Hematopoietic multipotent progenitor cell treated with erythropoietin and hydrocortisone succinate and interleukin-3 and kit ligand, for 4 days (in vitro differentiated cells): Measurements from ENCODE around the gene FRMD4A.

Experiments
- DNase-seq: peaks from one replicate; pipeline ENCODE4 v3.0.0-alpha.2; 2015

FRMD4A gene

GRCh38 chr10:14336736-14337135 lies 6.0 kb upstream of the FRMD4A start:
- no peak for DNase-seq

DNA sequence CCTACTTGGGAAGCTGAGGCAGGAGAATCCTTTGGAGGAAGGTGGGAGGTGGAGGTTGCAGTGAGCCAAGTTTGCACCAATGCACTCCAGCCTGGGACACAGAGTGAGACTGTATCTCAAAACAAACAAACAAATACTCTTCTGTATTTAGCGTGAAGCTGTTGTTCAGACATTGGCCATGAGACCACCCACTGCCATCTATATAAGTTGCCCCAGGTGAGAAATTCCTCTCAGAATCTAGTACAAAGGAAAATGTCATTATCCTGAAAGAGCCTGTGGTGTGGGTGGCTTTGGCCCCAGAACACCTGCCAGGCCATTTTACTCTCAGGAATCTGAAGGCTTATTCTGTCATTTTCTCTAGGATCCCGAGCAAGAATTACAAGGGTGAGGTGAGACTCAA lies 4.0 kb upstream of the FRMD4A start:
- no peak for DNase-seq

DNA sequence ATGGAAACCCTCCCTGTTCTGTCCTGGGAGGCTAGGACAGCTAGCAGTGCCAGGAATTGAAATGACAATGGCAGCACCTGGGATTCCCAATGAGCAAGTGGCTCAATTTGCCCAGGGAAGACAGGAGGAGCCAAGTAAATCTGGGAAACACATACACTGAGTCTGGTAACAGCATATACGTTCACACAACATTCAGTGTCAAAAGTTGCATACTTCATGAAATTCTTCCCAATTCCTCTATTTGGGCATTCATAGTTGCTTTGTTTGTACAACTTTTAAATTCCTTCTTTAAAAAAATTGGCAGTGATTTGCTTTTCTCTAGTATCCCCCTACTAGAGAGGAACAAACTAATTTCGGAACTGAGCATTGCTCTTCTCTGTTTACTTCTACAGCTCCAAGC lies 2.9 kb upstream of the FRMD4A start:
- DNase-seq = no peak

- DNase-seq = no peak
Measured at GRCh38 chr10:14332903-14333302, 2.2 kb upstream of the FRMD4A start.

DNA sequence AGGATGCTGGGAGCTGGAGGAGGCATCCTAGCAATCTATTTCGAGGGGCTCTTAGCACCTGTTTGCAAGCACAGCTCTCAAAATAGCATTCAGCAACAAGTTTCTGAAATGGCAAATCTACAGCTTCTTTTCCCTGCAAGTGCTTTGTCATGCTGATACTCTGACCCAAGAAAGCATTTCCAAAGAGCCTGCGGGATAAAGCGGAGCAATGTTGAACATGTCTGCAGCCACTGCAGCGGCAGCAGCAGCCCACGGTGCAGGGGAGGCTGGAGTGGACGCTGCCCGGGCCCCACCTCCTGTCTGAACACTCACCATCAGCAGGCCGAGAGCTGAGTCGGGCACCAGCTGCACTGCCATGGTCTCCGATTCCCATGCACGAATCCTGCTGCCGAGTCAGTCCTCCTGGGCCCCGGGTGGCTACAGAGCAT lies 964 bp downstream of the FRMD4A start:
- DNase-seq = no peak

- no peak for DNase-seq
Measured at GRCh38 chr10:14328881-14329672, 1.6 kb downstream of the FRMD4A start.

DNA sequence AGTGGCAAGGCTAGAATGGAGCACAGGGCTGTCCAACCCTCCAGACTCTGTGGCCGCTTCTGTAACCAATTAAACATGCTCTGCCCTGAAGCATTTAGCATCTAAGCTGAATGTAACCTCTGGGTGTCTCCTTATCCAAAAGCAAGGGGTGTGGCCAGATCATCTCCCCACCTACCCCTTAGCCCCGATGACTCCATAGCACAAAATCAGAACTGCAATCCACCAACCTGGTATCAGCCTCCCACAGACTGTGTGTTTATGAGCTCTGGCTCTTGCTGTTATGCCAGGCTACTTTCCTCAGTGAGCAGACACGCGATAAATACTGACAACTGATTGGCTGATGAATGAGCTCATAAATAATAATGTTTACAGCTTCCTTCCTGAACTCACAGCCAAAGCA lies 3.2 kb downstream of the FRMD4A start:
- DNase-seq = peak; percentile 24

DNA sequence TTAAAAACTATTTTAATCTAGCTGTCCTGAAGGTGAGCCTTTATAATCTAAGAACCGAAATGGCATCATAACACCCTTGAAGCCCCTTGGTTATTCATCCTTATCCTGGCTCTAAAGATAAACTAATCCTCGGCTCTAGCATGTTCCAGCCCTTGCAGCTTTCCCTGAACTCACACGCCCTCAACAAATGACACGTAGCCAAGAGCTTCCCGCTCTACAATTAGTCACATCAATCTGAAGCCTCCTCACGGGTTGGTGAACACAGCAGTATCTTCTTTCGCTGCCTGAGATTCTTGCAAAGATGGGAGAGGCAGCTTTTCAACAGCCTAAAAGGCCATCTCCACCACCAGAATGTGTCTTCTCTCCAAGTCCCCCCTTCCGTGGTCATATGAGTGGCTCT lies 4.1 kb downstream of the FRMD4A start:
- no peak for DNase-seq

DNA sequence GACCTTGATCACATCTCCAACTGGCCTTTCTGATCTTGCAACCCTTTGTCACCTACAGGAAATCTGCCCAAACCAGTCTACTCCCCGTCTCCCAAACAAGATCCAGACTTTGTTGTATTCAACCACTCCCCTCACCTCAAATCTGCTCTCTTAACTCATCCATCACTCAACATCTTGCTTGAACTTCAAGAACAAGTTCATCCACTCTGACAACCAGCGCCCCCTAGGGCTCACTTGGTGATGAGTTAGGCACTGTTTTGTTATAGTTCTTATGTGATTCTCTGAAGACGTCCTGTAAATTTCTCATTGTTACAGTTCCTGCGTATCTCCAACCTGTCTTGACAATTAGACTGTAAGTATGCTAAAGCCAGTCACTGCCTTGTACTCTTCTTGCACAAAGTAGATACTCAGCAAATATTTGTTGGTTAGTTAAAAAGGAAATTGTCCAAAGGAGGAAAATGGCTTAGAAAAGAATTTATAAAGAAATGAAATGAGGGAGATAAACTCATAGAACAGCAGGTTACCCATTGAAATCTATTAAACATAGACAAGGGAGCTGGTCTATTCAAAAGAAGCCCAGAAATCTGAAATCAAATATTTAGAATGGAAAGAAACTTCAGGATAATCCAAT lies 5.3 kb downstream of the FRMD4A start:
- DNase-seq = peak; percentile 61

DNA sequence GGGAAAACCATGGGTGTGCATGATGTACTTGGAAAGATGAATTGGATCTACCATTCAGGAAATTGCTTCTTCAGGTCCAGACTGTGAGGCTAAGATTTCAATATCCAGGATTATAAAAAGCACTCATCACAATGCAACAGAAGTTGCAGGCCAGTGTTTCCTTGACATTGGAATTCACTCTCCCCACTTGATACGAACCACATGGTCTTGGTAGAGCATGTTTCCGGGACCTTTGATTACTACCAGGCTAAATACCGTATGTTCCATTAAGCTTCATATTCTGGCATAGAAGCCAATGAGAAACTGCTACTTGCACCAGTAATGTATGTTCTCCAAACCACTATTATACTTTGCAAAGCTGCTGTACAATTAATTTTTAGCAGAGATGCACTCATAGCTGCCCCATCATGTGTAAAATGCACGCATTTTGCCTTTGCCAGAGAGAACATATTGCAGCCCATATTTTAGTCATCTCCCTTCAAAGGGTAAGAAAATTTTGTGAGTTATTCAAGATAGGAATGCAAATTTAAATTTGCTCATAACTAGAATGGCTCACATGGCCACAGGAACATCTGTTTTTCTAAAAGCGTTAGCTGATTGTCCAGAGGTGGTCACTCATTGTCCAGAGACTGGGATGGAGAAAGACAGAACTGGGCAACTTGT lies 8.1 kb downstream of the FRMD4A start:
- DNase-seq = no peak

DNA sequence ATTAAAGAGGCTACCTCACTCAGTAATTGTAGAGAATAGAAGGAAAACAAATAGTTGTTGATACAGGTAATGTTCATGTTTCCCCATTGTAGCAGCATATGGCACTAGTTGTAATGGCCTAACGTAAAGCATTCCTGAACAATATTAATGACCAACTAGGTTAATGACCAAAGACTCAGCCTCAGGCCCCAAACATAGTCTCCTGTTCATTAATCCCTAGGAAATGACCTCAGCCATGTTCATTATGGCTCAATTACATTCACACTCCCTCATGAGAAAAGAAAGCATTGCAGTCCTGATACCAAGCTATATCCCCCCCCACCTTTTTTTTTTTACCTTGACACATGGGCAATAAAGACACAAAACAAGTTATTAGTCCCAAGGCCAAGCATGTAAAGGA lies 12.7 kb downstream of the FRMD4A start:
- no peak for DNase-seq

- no peak for DNase-seq
Measured at GRCh38 chr10:14312014-14312413, 18.7 kb downstream of the FRMD4A start.

DNA sequence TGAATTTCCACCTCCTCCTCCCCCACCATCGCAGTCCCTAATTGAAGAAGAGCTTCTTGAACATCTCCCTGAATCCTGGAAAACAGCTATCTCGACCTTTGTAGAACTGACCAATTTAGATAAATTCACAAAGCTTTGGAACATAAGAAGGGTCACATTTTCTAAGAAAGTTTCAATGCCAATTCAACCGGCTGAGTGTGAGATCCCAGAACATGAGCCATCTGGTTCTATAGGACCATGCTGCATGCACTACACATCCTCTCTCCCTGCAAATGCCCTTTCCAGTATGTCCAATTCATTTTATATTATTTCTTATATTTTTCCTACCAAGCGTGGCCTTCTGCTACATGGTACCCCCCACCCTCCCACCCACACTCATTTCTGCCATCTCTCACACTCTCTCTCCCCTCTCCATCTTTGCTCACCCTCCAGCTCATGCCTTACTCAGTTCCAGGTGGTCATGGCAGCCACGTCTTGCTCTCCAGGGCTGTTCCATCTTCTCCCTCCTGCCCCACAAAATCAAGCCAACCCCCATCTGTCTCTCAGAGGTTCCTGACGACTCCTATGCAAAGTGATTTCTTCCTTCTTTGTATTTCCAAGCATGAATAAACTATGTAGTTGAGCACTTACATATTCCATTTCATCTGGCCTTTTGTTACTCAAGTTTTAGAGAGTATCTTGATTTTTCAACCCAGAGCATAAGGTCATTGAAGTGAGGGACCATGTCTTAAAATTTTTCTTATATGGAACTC lies 19.3 kb downstream of the FRMD4A start:
- DNase-seq = no peak

GRCh38 chr10:14309593-14309992 lies 21.1 kb downstream of the FRMD4A start:
- no peak for DNase-seq

DNA sequence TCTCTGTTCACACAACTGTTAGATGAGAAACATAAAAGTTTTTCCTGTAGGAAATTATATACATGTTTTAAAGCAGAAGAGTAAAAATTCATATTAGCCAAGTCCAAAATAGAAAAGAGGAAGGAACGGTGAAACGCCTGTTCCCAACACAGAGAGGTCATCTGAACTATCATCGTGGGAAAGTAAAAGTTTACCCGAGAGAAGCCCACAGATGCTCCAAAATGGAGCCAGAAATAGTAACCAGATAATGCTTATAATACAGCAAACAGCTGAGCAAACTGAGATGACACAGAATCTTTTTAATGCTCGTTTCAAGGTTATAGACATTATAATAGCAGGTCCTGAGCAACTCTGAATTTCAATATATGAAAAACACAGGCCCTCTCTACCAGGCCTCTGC lies 24.5 kb downstream of the FRMD4A start:
- DNase-seq = no peak

- no peak for DNase-seq
Measured at GRCh38 chr10:14304046-14304445, 26.7 kb downstream of the FRMD4A start.

DNA sequence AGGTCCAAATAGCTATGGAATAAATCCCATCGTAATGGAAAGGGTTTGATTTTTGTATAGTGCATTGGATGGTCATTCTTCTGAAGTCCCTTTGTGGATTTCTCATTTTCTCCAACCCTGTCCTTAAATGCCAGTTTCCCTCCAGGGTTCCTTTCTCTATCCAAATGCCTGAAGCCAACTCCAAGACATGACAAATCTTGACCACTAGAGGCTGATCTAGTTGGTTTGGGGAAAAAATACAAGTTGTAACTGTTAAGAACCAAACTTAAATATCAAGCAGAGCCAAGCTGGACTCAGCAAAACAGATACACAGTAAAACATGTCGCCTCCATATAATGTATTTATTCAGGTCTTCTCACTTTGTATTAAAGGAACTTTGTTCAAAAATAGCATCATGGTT lies 28.7 kb downstream of the FRMD4A start:
- peak; percentile 1 for DNase-seq

- DNase-seq = no peak
Measured at GRCh38 chr10:14299556-14299955, 31.2 kb downstream of the FRMD4A start.

GRCh38 chr10:14296065-14296709 lies 34.5 kb downstream of the FRMD4A start:
- no peak for DNase-seq

- no peak for DNase-seq
Measured at GRCh38 chr10:14294347-14295059, 36.2 kb downstream of the FRMD4A start.

DNA sequence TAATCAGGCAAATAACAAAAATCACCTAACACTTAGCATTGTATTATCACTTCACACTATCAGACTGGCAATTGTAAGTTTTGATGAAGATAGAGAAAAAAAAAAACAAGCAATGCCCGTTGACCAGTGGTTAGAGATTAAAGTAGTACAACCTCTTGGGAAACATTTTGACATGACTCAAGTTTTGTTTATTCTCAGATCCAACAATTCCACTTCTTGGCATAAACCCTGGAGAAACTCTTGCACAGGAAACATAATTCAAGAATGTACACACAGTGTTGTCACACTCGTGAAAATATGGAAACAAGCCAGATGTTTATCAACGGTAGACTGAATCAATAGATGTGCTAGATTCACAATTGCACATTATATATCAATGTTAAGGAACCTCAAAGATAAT lies 37.2 kb downstream of the FRMD4A start:
- no peak for DNase-seq

- no peak for DNase-seq
Measured at GRCh38 chr10:14291296-14291695, 39.4 kb downstream of the FRMD4A start.
